ENCODE measurements around the gene ZFHX3. TPM values are rescaled to one million over a fixed set of nuclear protein-coding genes. Genes with fewer than 3 reads are reported as not detected.

Gene ZFHX3
- total RNA-seq, 2 donors from 2014 or later: 57.7 to 70.1 TPM

DNA sequence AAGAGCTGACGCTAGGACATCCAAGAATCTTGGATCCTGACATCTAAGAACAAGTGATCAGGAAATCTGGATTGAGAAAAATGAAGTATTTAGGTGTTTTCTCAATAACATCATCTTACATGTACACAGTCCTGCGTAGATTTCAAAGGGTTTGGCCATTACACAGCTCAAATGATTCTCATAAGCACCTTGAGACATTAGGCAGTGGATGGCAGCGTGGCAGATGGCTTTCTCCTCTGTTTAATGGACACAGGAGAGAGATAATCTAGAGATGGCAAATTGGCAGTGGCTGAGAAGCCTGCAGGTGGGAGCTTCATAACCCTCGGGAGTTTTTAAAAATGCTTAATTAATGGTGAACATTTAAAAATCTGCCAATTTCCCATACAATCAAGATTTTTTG, 137.5 kb downstream of the ZFHX3 start:
- H3K9me3 ChIP-seq: no peaks in the 10 kb centered on the region
- no peaks in the 10 kb centered on the region for H3K27me3 ChIP-seq (replicated peaks; ENCODE audit: insufficient read depth)
- no peak overlapping the region for H3K27ac ChIP-seq
- no peak overlapping the region for H3K4me3 ChIP-seq
- no peak for TF ChIP-seq CTCF (IDR thresholded peaks at IDR 0.05)
- DNase-seq (ENCODE audit: low spot score) (no peak), ATAC-seq (ENCODE audit: insufficient number of reproducible peaks, low FRiP score, low read depth) (no peak)
- H3K36me3 ChIP-seq: no peaks in the 10 kb centered on the region
- H3K4me1 ChIP-seq (ENCODE audit: control insufficient read depth in 1 of 2, low read depth in 2 of 2): peaks cover 11 to 22% of the 10 kb centered on the region in 2 donors

- no peaks in the 10 kb centered on the region for H3K9me3 ChIP-seq
- H3K4me1 ChIP-seq (ENCODE audit: control insufficient read depth in 1 of 2, low read depth in 2 of 2): peaks cover under 1 to 10% of the 10 kb centered on the region in 2 donors
- no peak for TF ChIP-seq CTCF (IDR thresholded peaks at IDR 0.05)
- ATAC-seq (ENCODE audit: insufficient number of reproducible peaks, low FRiP score, low read depth) (no peak), DNase-seq (ENCODE audit: low spot score) (no peak)
- H3K36me3 ChIP-seq: no peaks in the 10 kb centered on the region
- H3K27ac ChIP-seq: no peak overlapping the region
- H3K4me3 ChIP-seq: no peak overlapping the region
- H3K27me3 ChIP-seq (replicated peaks; ENCODE audit: insufficient read depth): no peaks in the 10 kb centered on the region
These were observed 138.7 kb downstream of the ZFHX3 start for GRCh38 chr16:72909196-72909595.

DNA sequence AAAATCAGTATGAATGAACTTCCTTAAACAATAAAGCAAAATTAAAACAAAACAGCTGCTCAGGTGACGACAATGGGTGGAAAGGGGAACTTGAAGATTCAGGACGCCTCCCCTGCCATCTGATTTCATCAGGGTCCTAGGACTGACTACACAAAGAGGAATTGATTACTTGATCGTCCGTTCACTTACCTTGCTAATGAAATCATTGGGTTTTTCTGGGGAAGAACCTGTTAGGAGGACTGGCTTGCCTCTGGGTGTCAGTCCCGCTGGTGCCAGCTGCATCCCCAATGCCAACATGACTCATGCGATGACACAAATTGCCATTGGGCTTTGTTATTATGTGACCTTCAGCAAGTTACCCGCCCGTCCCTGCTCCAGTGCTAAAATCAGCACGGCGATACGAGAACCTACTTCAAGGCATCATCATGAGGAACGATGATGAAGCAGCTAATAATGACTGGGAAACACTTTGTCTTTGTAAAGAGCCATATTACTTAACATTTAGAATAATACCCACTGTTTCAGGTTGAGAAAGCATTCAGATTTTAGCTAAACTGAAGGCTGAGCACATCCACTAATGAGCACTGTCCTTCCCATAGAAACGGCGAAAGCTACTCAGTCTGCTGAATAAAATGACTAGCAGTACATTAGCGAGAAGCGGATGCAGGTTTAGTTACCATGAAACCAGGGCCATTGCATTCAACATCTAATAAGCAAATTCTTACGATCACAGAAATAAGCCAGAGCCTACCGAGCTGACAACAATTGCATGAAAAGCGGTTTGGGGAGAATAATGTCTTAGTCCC, 139.4 kb downstream of the ZFHX3 start:
- no peak for DNase-seq (ENCODE audit: low spot score)
- H3K9me3 ChIP-seq: no peaks in the 10 kb centered on the region
- H3K36me3 ChIP-seq: no peaks in the 10 kb centered on the region
- H3K4me1 ChIP-seq (ENCODE audit: control insufficient read depth in 1 of 2, low read depth in 2 of 2): peaks cover 0 to 4% of the 10 kb centered on the region in 2 donors
- no peak overlapping the region for H3K4me3 ChIP-seq
- no peak overlapping the region for H3K27ac ChIP-seq
- no peak for TF ChIP-seq CTCF (IDR thresholded peaks at IDR 0.05)
- no peak for ATAC-seq (ENCODE audit: insufficient number of reproducible peaks, low FRiP score, low read depth)
- H3K27me3 ChIP-seq (replicated peaks; ENCODE audit: insufficient read depth): no peaks in the 10 kb centered on the region

GRCh38 chr16:72905581-72905980, 142.3 kb downstream of the ZFHX3 start:
- ATAC-seq (ENCODE audit: insufficient number of reproducible peaks, low FRiP score, low read depth) (no peak), DNase-seq (ENCODE audit: low spot score) (no peak)
- no peaks in the 10 kb centered on the region for H3K27me3 ChIP-seq (replicated peaks; ENCODE audit: insufficient read depth)
- no peaks in the 10 kb centered on the region for H3K9me3 ChIP-seq
- TF ChIP-seq CTCF (IDR thresholded peaks at IDR 0.05): no peak
- no peaks in the 10 kb centered on the region for H3K36me3 ChIP-seq
- no peak overlapping the region for H3K4me3 ChIP-seq
- peaks cover 0 to 11% of the 10 kb centered on the region in 2 donors for H3K4me1 ChIP-seq (ENCODE audit: control insufficient read depth in 1 of 2, low read depth in 2 of 2)
- H3K27ac ChIP-seq: no peak overlapping the region

GRCh38 chr16:72903176-72903575, 144.8 kb downstream of the ZFHX3 start:
- no peaks in the 10 kb centered on the region for H3K27me3 ChIP-seq (replicated peaks; ENCODE audit: insufficient read depth)
- H3K9me3 ChIP-seq: no peaks in the 10 kb centered on the region
- H3K4me3 ChIP-seq: no peak overlapping the region
- H3K27ac ChIP-seq: no peak overlapping the region
- ATAC-seq (ENCODE audit: insufficient number of reproducible peaks, low FRiP score, low read depth) (no peak), DNase-seq (ENCODE audit: low spot score) (no peak)
- peaks cover 0 to 8% of the 10 kb centered on the region in 2 donors for H3K4me1 ChIP-seq (ENCODE audit: control insufficient read depth in 1 of 2, low read depth in 2 of 2)
- no peaks in the 10 kb centered on the region for H3K36me3 ChIP-seq
- TF ChIP-seq CTCF (IDR thresholded peaks at IDR 0.05): no peak
